Choroid plexus epithelial cell (primary cell): ENCODE data around the gene REEP3.
"Not testable (repeated sequence)": the region's sequence is repeated elsewhere in the genome, so short reads cannot be mapped to it uniquely, and the experiment has no call there.

Source experiments
- DNase-seq: peaks from one replicate; pipeline ENCODE4 v3.0.0-alpha.2; 2010; ENCODE audit warnings: low read depth
- H3K4me3 ChIP-seq: 2 replicates; pipeline ENCODE4 v1.5.1; 2011; ENCODE audit warnings: low read depth, mild to moderate bottlenecking, control low read depth, low read length, moderate library complexity
- CTCF ChIP-seq: conservative IDR thresholded peaks from 2 replicates; pipeline ENCODE4 v1.5.1; 2011; ENCODE audit warnings: low read depth, mild to moderate bottlenecking, control low read depth, inconsistent platforms, low read length, moderate library complexity

REEP3 gene

GRCh38 chr10:63558132-63558784 is 37.1 kb downstream of the REEP3 start:
- no peak overlapping the region for H3K4me3 ChIP-seq
- no peak for TF ChIP-seq CTCF
- no peak for DNase-seq

- TF ChIP-seq CTCF: no peak
- no peak for DNase-seq
- H3K4me3 ChIP-seq: no peak overlapping the region
These were observed 40.1 kb downstream of the REEP3 start for GRCh38 chr10:63561341-63561740.

DNA sequence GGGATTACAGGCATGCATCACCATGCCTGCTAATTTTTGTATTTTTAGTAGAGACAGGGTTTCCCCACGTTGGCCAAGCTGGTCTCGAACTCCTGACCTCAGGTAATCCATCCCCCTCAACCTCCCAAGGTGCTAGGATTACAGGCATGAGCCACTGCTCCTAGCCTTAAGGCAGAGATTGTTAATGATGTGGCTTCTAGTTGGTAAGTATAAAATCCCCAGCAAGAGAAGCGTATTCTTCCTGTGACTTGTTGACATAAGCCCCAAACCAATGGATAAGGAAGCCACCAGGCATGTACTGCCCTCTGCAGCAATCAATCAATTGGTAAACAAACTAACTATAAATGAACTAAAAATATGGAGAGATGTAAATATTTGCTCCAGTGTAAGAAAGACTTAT is 41.2 kb downstream of the REEP3 start:
- no peak for DNase-seq
- no peak for TF ChIP-seq CTCF
- no peak overlapping the region for H3K4me3 ChIP-seq

GRCh38 chr10:63562857-63563256 is 41.7 kb downstream of the REEP3 start:
- no peak overlapping the region for H3K4me3 ChIP-seq
- DNase-seq: no peak
- no peak for TF ChIP-seq CTCF

- no peak for DNase-seq
- H3K4me3 ChIP-seq: no peak overlapping the region
- no peak for TF ChIP-seq CTCF
These were observed 42.4 kb downstream of the REEP3 start for GRCh38 chr10:63563623-63564022.

- H3K4me3 ChIP-seq, DNase-seq: not testable (repeated sequence)
These were observed 43.5 kb downstream of the REEP3 start for GRCh38 chr10:63564731-63565130.

- peak; percentile 75 for DNase-seq
- no peak overlapping the region for H3K4me3 ChIP-seq
- no peak for TF ChIP-seq CTCF
These were observed 52.0 kb downstream of the REEP3 start for GRCh38 chr10:63573068-63573697.
